Measurements from ENCODE around the gene SHISA5. TPM values are rescaled to one million over a fixed set of nuclear protein-coding genes. Genes with fewer than 3 reads are reported as not detected.
"Not testable (repeated sequence)": the region's sequence is repeated elsewhere in the genome, so short reads cannot be mapped to it uniquely, and the experiment has no call there.

SHISA5 gene
- total RNA-seq, 1 donor = 121 TPM

- no peak overlapping the region for H3K4me3 ChIP-seq (ENCODE audit: low read depth, low read length)
- no peak for DNase-seq (ENCODE audit: low read depth)
- TF ChIP-seq CTCF (IDR thresholded peaks at IDR 0.05; ENCODE audit: insufficient read depth, low read depth, low read length) = no peak
Measured at GRCh38 chr3:48502121-48502520, 1.9 kb downstream of the SHISA5 start.

GRCh38 chr3:48501196-48501595, 2.8 kb downstream of the SHISA5 start:
- DNase-seq (ENCODE audit: low read depth) = no peak
- TF ChIP-seq CTCF (IDR thresholded peaks at IDR 0.05; ENCODE audit: insufficient read depth, low read depth, low read length) = no peak

GRCh38 chr3:48500656-48501055, 3.3 kb downstream of the SHISA5 start:
- no peak overlapping the region for H3K4me3 ChIP-seq (ENCODE audit: low read depth, low read length)
- DNase-seq (ENCODE audit: low read depth) = no peak
- no peak for TF ChIP-seq CTCF (IDR thresholded peaks at IDR 0.05; ENCODE audit: insufficient read depth, low read depth, low read length)

More at GRCh38 chr3:48501196-48501595, 2.8 kb downstream of the SHISA5 start:
- H3K4me3 ChIP-seq (ENCODE audit: low read depth, low read length) = no peak overlapping the region

GRCh38 chr3:48493203-48493501, 10.8 kb downstream of the SHISA5 start:
- no peak for TF ChIP-seq CTCF (IDR thresholded peaks at IDR 0.05; ENCODE audit: insufficient read depth, low read depth, low read length)
- no peak for DNase-seq (ENCODE audit: low read depth)

GRCh38 chr3:48492461-48493202, 11.3 kb downstream of the SHISA5 start:
- H3K4me3 ChIP-seq (ENCODE audit: low read depth, low read length) = no peak overlapping the region
- DNase-seq (ENCODE audit: low read depth) = peak; percentile 91
- TF ChIP-seq CTCF (IDR thresholded peaks at IDR 0.05; ENCODE audit: insufficient read depth, low read depth, low read length) = no peak

More at GRCh38 chr3:48493203-48493501, 10.8 kb downstream of the SHISA5 start:
- H3K4me3 ChIP-seq (ENCODE audit: low read depth, low read length) = no peak overlapping the region

GRCh38 chr3:48486952-48487351, 17.0 kb downstream of the SHISA5 start:
- no peak overlapping the region for H3K4me3 ChIP-seq (ENCODE audit: low read depth, low read length)
- no peak for DNase-seq (ENCODE audit: low read depth)
- TF ChIP-seq CTCF (IDR thresholded peaks at IDR 0.05; ENCODE audit: insufficient read depth, low read depth, low read length) = no peak

GRCh38 chr3:48482822-48483221, 21.2 kb downstream of the SHISA5 start:
- DNase-seq (ENCODE audit: low read depth); H3K4me3 ChIP-seq (ENCODE audit: low read depth, low read length): not testable (repeated sequence)

GRCh38 chr3:48480891-48481290, 23.1 kb downstream of the SHISA5 start:
- not testable (repeated sequence) for DNase-seq (ENCODE audit: low read depth); H3K4me3 ChIP-seq (ENCODE audit: low read depth, low read length)

Measured in fibroblast of villous mesenchyme (primary cell).